K562 (cell line): Measurements from ENCODE around the gene FKRP. TPM values are rescaled to one million over a fixed set of nuclear protein-coding genes. Genes with fewer than 3 reads are reported as not detected.
A peak's percentile ranks its signal among the peaks of the same experiment; 100 is the strongest.

Source experiments
- CUX1 ChIP-seq: fragments of 200-800 bp; sonication (Bioruptor generic); IDR thresholded peaks from 2 replicates; pipeline ENCODE4 v1.6.1; 2016; ENCODE audit warnings: missing genetic modification characterization, missing compliant biosample characterization
- CXXC5 ChIP-seq: fragments of 250-450 bp; sonication (Bioruptor Pico); IDR thresholded peaks from 2 replicates; pipeline ENCODE4 v1.8.0; 2022; ENCODE audit warnings: inconsistent platforms, mild to moderate bottlenecking, moderate library complexity
- DACH1 ChIP-seq: fragments of 450-650 bp; IDR thresholded peaks from 2 replicates; pipeline ENCODE4 v1.6.1; 2018; ENCODE audit not compliant: partially characterized antibody
- HES1 ChIP-seq: fragments of 450-650 bp; IDR thresholded peaks from 2 replicates; pipeline ENCODE4 v1.6.1; 2016; ENCODE audit warnings: low read depth, mild to moderate bottlenecking, moderate library complexity
- JUND ChIP-seq, 2 experiments: IDR thresholded peaks; 2 replicates in 1 of 2; 3 replicates in 1 of 2; pipeline ENCODE4 v1.6.1; 2011; ENCODE audit warnings: borderline replicate concordance in 2 of 2, low read depth in 2 of 2, low read length in 2 of 2, improper control_type of control experiment in 1 of 2, missing biosample characterization in 1 of 2, missing genetic modification characterization in 1 of 2, missing genetic modification reagents in 1 of 2
- NR4A1 ChIP-seq, 2 experiments: fragments of 250-450 bp in 1 of 2; fragments of 450-650 bp in 1 of 2; sonication (Bioruptor Pico) in 1 of 2; IDR thresholded peaks; 2 replicates each; pipeline versions ENCODE4 v1.4.0 to v1.6.1; 2016 to 2020; ENCODE audit warnings: mild to moderate bottlenecking in 2 of 2, missing compliant biosample characterization in 1 of 2, missing genetic modification characterization in 1 of 2, moderate library complexity in 1 of 2
- RBM34 ChIP-seq: fragments of 200-400 bp; formaldehyde crosslinking; IDR thresholded peaks from 2 replicates; pipeline ENCODE4 v1.6.1; 2018; ENCODE audit warnings: low read length, borderline replicate concordance; ENCODE audit not compliant: insufficient read depth
- SIN3A ChIP-seq, 2 experiments: fragments of 150-350 bp in 1 of 2; IDR thresholded peaks; 2 replicates each; pipeline ENCODE4 v1.6.1; 2011 to 2016; ENCODE audit warnings: borderline replicate concordance in 2 of 2, low read depth in 2 of 2, low read length in 2 of 2, mild to moderate bottlenecking in 2 of 2, moderate library complexity in 2 of 2; ENCODE audit not compliant: control insufficient read depth in 1 of 2
- SMAD3 ChIP-seq: fragments of 450-650 bp; formaldehyde crosslinking; conservative IDR thresholded peaks from 2 replicates; pipeline ENCODE4 v1.4.0; 2020; ENCODE audit warnings: mild to moderate bottlenecking
- TEAD1 ChIP-seq, 2 experiments: fragments of 450-650 bp in 1 of 2; sonication (generic) in 1 of 2; formaldehyde crosslinking; IDR thresholded peaks; 2 replicates each; pipeline versions ENCODE4 v1.4.0 to v1.8.0; 2020 to 2022; ENCODE audit warnings: mild to moderate bottlenecking in 2 of 2, missing genetic modification reagents in 1 of 2
- THAP12 ChIP-seq: fragments of 250-450 bp; sonication (Bioruptor Pico); IDR thresholded peaks from 2 replicates; pipeline ENCODE4 v1.9.0; 2021; ENCODE audit warnings: mild to moderate bottlenecking, inconsistent platforms
- VEZF1 ChIP-seq: fragments of 200-800 bp; sonication (Bioruptor generic); IDR thresholded peaks from 2 replicates; pipeline ENCODE4 v1.6.1; 2017; ENCODE audit warnings: missing genetic modification characterization, missing compliant biosample characterization
- ZFP1 ChIP-seq: fragments of 450-650 bp; formaldehyde crosslinking; IDR thresholded peaks from 2 replicates; pipeline ENCODE4 v1.4.0; 2020; ENCODE audit warnings: mild to moderate bottlenecking, mixed read lengths
- ZNF239 ChIP-seq: fragments of 250-450 bp; sonication (Bioruptor Pico); IDR thresholded peaks from 2 replicates; pipeline ENCODE4 v1.4.0; 2020; ENCODE audit warnings: mild to moderate bottlenecking
- ZNF830 ChIP-seq: fragments of 250-450 bp; sonication (Bioruptor Pico); IDR thresholded peaks from 2 replicates; pipeline ENCODE4 v1.5.0; 2021; ENCODE audit warnings: mild to moderate bottlenecking
- polyA plus RNA-seq, 8 experiments: library from polyadenylated mRNA; depleted of rRNA in 4 of 8; stranded (reverse) in 5 of 8; unstranded in 3 of 8; fragments of >200 nt; fragmentation: Nextera tagmentation in 2 of 8; fragmentation: Illumina TruSeq in 1 of 8; extraction: Ambion mirVana in 2 of 8; extraction: Trizol in 1 of 8; gene quantifications; 2 replicates each; pipeline versions ENCODE4 v1.2.1 to v1.2.3, GENCODE V29; 2011 to 2014; ENCODE audit warnings: inconsistent platforms in 1 of 8, missing spikeins in 1 of 8
- total RNA-seq, 7 experiments: library from RNA; depleted of rRNA in 6 of 7; stranded (reverse); fragments of >200 nt in 6 of 7; fragmentation: Illumina TruSeq in 2 of 7; extraction: Trizol in 2 of 7; gene quantifications; 2 replicates each; pipeline versions ENCODE4 v1.2.1 to v1.2.3, GENCODE V29; 2011 to 2021; ENCODE audit warnings: low replicate concordance in 1 of 7

FKRP gene
- total and polyA plus RNA-seq, 9 of the 15 experiments (the other 6 are each of a cell fraction or from before 2014, with no cell fraction given), result 0.68 to 16.1 (median 6.5) TPM

GRCh38 chr19:46787331-46788261 lies 41.7 kb downstream of the FKRP start (continued):
- TF ChIP-seq SIN3A (IDR thresholded peaks at IDR 0.05; ENCODE audit: borderline replicate concordance in 2 of 2, control insufficient read depth in 1 of 2, low read depth in 2 of 2, low read length in 2 of 2) (peak in 1 of 2 experiments; percentile 18; a peak in 1 of 4 replicates), SMAD3 (CRISPR knock-in tag) (no peak), ZNF830 (CRISPR knock-in tag) (no peak), ZNF239 (CRISPR knock-in tag) (no peak), CUX1 (CRISPR knock-in tag) (no peak), NR4A1 (CRISPR knock-in tag; IDR thresholded peaks at IDR 0.05) (peak; percentile 64; the same call in 1 of the 2 replicates), NR4A1 (tag; IDR thresholded peaks at IDR 0.05) (no peak), ZFP1 (no peak), JUND (IDR thresholded peaks at IDR 0.05; ENCODE audit: borderline replicate concordance, low read depth, low read length) (no peak), JUND (tag; IDR thresholded peaks at IDR 0.05; ENCODE audit: borderline replicate concordance, low read depth, low read length) (no peak), TEAD1 (CRISPR knock-in tag; IDR thresholded peaks at IDR 0.05) (no peak), THAP12 (0 out of 2 replicates have a peak, but pooled peaks have one; percentile 21), CXXC5 (CRISPR knock-in tag) (no peak), RBM34 (no peak), HES1 (no peak), VEZF1 (CRISPR knock-in tag) (no peak), DACH1 (no peak)
